Karpas-422 (cell line): ENCODE data around the gene UBASH3A. TPM values are rescaled to one million over a fixed set of nuclear protein-coding genes. Genes with fewer than 3 reads are reported as not detected.

Experiments used
- DNase-seq: peaks from one replicate; pipeline ENCODE4 v3.0.0-alpha.2; 2015
- H2AFZ ChIP-seq: fragments of 200-600 bp; sonication (generic); 2 replicates; pipeline ENCODE4 v1.6.1; 2014; ENCODE audit warnings: antibody characterized with exemption, low read length, mixed read lengths
- H3K27ac ChIP-seq: fragments of 200-600 bp; sonication (generic); 2 replicates; pipeline ENCODE4 v1.5.1; 2014; ENCODE audit warnings: mild to moderate bottlenecking, low read length, moderate library complexity
- H3K27me3 ChIP-seq: fragments of 200-600 bp; sonication (generic); 2 replicates; pipeline ENCODE4 v1.6.1; 2014; ENCODE audit warnings: low read length, mixed read lengths
- H3K36me3 ChIP-seq: fragments of 200-600 bp; sonication (generic); 2 replicates; pipeline ENCODE4 v1.6.1; 2014; ENCODE audit warnings: low read length, mixed read lengths; ENCODE audit not compliant: insufficient read depth
- H3K4me1 ChIP-seq: fragments of 200-600 bp; sonication (generic); 2 replicates; pipeline ENCODE4 v1.6.1; 2014; ENCODE audit warnings: mild to moderate bottlenecking, low read length, mixed read lengths
- H3K4me2 ChIP-seq: fragments of 200-600 bp; sonication (generic); 2 replicates; pipeline ENCODE4 v1.6.1; 2014; ENCODE audit warnings: low read length, low read depth, mild to moderate bottlenecking; ENCODE audit not compliant: poor library complexity, severe bottlenecking
- H3K4me3 ChIP-seq: fragments of 200-600 bp; sonication (generic); 2 replicates; pipeline ENCODE4 v1.5.1; 2014; ENCODE audit warnings: mild to moderate bottlenecking, antibody characterized with exemption, low read length, mixed read lengths
- H3K79me2 ChIP-seq: fragments of 200-600 bp; sonication (generic); 2 replicates; pipeline ENCODE4 v1.6.1; 2014; ENCODE audit warnings: mild to moderate bottlenecking, low read length, mixed read lengths
- H3K9ac ChIP-seq: fragments of 200-600 bp; sonication (generic); 2 replicates; pipeline ENCODE4 v1.6.0; 2014; ENCODE audit warnings: low read length
- H3K9me2 ChIP-seq: fragments of 200-600 bp; sonication (generic), shearing (Covaris generic); replicated peaks from 2 replicates; pipeline ENCODE4 v1.6.0; 2014; ENCODE audit warnings: mild to moderate bottlenecking, low read length, moderate library complexity; ENCODE audit not compliant: insufficient read depth
- H3K9me3 ChIP-seq: fragments of 300-700, 200-600 bp; sonication (generic); 2 replicates; pipeline ENCODE4 v1.6.1; 2014; ENCODE audit warnings: low read length, mixed read lengths
- H4K20me1 ChIP-seq: fragments of 200-600 bp; sonication (generic); 2 replicates; pipeline ENCODE4 v1.6.1; 2014; ENCODE audit warnings: mild to moderate bottlenecking, antibody characterized with exemption, low read length, low read depth; ENCODE audit not compliant: insufficient read depth
- total RNA-seq: library from RNA; depleted of rRNA; stranded (reverse); fragments of >200 nt; shearing (Covaris generic); gene quantifications from 2 replicates; pipeline ENCODE4 v1.2.3, GENCODE V29; 2014; ENCODE audit warnings: low replicate concordance

The UBASH3A gene
- total RNA-seq, 1 experiment from 2014 or later: not detected

DNA sequence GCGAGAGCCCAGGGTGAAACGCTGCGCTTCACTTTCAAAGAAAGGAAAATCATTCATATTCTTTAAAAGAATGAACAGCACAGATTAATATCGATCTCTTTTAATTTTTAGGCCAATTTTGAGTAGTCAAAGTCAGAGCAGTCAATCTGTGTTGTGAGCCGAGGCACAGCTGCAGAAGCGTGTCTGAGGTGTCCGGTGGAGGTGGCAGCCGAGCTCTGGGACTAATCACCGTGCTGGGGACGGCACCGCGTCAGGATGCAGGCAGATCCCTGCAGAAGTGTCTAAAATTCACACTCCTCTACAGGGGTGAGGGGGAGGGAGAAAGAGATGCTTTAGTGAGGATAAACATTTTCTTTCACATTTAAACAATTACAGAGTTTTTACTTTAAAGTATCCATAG lies 41.5 kb upstream of the UBASH3A start:
- Histone ChIP-seq H4K20me1 (no peaks in the 10 kb centered on the region; the same call in 1 of the 2 replicates), H3K4me3 (no peak overlapping the region), H3K9ac (no peak overlapping the region), H3K79me2 (no peaks in the 10 kb centered on the region), H3K27ac (no peak overlapping the region), H2AFZ (no peak overlapping the region), H3K4me2 (peak overlapping the region; percentile 7), H3K9me2 (no peaks in the 10 kb centered on the region), H3K9me3 (no peaks in the 10 kb centered on the region), H3K27me3 (no peaks in the 10 kb centered on the region), H3K4me1 (peaks cover 33% of the 10 kb centered on the region), H3K36me3 (no peaks in the 10 kb centered on the region)
- DNase-seq: no peak

GRCh38 chr21:42362700-42363099 lies 41.0 kb upstream of the UBASH3A start:
- no peak overlapping the region for H2AFZ ChIP-seq

GRCh38 chr21:42363312-42363711 lies 40.4 kb upstream of the UBASH3A start:
- no peak for DNase-seq
- Histone ChIP-seq H3K79me2 (no peaks in the 10 kb centered on the region), H3K36me3 (no peaks in the 10 kb centered on the region), H3K4me1 (peaks cover 33% of the 10 kb centered on the region), H3K9me2 (no peaks in the 10 kb centered on the region), H3K27me3 (no peaks in the 10 kb centered on the region), H2AFZ (no peak overlapping the region), H3K27ac (no peak overlapping the region), H3K9me3 (no peaks in the 10 kb centered on the region), H3K4me2 (no peak overlapping the region), H3K9ac (no peak overlapping the region), H3K4me3 (no peak overlapping the region), H4K20me1 (no peaks in the 10 kb centered on the region; the same call in 1 of the 2 replicates)

More at GRCh38 chr21:42362700-42363099, 41.0 kb upstream of the UBASH3A start:
- Histone ChIP-seq H3K36me3 (no peaks in the 10 kb centered on the region), H3K4me3 (no peak overlapping the region), H3K9me2 (no peaks in the 10 kb centered on the region), H3K9ac (no peak overlapping the region), H3K27ac (no peak overlapping the region), H4K20me1 (no peaks in the 10 kb centered on the region; the same call in 1 of the 2 replicates), H3K9me3 (no peaks in the 10 kb centered on the region), H3K4me1 (peaks cover 33% of the 10 kb centered on the region), H3K79me2 (no peaks in the 10 kb centered on the region), H3K4me2 (peak overlapping the region; percentile 22), H3K27me3 (no peaks in the 10 kb centered on the region)
- peak; percentile 78 for DNase-seq

GRCh38 chr21:42364304-42364865 lies 39.3 kb upstream of the UBASH3A start:
- peaks cover 33% of the 10 kb centered on the region for H3K4me1 ChIP-seq
- H3K27me3 ChIP-seq: no peaks in the 10 kb centered on the region
- no peaks in the 10 kb centered on the region for H3K36me3 ChIP-seq
- no peaks in the 10 kb centered on the region; the same call in 1 of the 2 replicates for H4K20me1 ChIP-seq
- DNase-seq: no peak
- H3K9me3 ChIP-seq: no peaks in the 10 kb centered on the region
- H3K4me2 ChIP-seq: no peak overlapping the region
- no peak overlapping the region for H3K27ac ChIP-seq
- no peak overlapping the region for H3K9ac ChIP-seq
- no peaks in the 10 kb centered on the region for H3K79me2 ChIP-seq
- H3K4me3 ChIP-seq: no peak overlapping the region
- H3K9me2 ChIP-seq: no peaks in the 10 kb centered on the region
- H2AFZ ChIP-seq: no peak overlapping the region

GRCh38 chr21:42365770-42366169 lies 37.9 kb upstream of the UBASH3A start:
- Histone ChIP-seq H3K4me3 (no peak overlapping the region; the same call in 1 of the 2 replicates), H3K4me1 (peaks cover 33% of the 10 kb centered on the region), H3K9me3 (no peaks in the 10 kb centered on the region), H4K20me1 (no peaks in the 10 kb centered on the region; the same call in 1 of the 2 replicates), H3K27me3 (no peaks in the 10 kb centered on the region), H3K9ac (no peak overlapping the region), H3K36me3 (no peaks in the 10 kb centered on the region), H3K27ac (no peak overlapping the region), H3K9me2 (no peaks in the 10 kb centered on the region), H2AFZ (no peak overlapping the region), H3K4me2 (peak overlapping the region; percentile 34), H3K79me2 (no peaks in the 10 kb centered on the region)
- DNase-seq: no peak

DNA sequence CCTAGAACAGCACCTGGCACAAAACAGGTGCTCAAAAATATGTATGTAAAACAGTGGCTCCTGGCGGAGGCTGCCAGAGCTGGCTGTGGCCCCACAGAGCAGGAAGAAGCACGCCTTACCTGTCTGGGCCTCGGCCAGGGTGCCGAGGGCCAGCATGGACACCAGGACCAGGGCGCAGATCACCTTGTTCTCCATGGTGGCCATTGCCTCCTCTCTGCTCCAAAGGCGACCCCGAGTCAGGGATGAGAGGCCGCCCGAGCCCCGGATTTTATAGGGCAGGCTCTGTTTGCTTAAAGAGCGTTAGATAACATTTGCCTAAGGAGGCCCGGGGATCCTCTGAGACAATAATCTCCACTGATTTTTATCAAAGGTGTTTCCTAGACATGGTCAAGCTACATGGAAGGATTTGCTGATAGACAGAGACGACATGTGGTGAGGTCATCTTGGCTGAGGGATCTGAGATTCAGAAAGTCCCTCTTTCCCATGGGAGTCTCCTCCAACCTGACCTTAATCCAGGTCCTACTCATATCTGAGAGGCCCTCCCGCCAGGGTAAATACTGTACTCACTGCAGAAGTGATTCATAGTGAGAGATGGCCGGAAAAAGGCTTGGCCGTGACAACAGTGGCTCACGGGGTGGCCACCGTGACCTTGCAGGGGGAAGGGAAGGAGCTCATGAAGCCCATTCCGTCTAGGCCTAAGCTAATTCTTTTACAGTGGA lies 37.3 kb upstream of the UBASH3A start, which contains the start of gene TFF1:
TFF1 (minus strand) TSS at position 244 of the 719 bp plus-strand sequence; CDS start at position 204, 40 bp downstream.
- H4K20me1 ChIP-seq: no peaks in the 10 kb centered on the region; the same call in 1 of the 2 replicates
- H3K27me3 ChIP-seq: no peaks in the 10 kb centered on the region
- peak within 1 kb of the TSS; percentile 34 for H3K4me2 ChIP-seq
- H3K9ac ChIP-seq: no peak within 1 kb of the TSS
- H3K9me3 ChIP-seq: no peaks in the 10 kb centered on the region
- no peaks in the 10 kb centered on the region for H3K9me2 ChIP-seq
- H2AFZ ChIP-seq: no peak within 1 kb of the TSS
- H3K36me3 ChIP-seq: no peaks in the 10 kb centered on the region
- H3K4me1 ChIP-seq: peaks cover 33% of the 10 kb centered on the region
- no peaks in the 10 kb centered on the region for H3K79me2 ChIP-seq
- no peak within 1 kb of the TSS; the same call in 1 of the 2 replicates for H3K4me3 ChIP-seq
- DNase-seq: no peak
- H3K27ac ChIP-seq: no peak within 1 kb of the TSS

DNA sequence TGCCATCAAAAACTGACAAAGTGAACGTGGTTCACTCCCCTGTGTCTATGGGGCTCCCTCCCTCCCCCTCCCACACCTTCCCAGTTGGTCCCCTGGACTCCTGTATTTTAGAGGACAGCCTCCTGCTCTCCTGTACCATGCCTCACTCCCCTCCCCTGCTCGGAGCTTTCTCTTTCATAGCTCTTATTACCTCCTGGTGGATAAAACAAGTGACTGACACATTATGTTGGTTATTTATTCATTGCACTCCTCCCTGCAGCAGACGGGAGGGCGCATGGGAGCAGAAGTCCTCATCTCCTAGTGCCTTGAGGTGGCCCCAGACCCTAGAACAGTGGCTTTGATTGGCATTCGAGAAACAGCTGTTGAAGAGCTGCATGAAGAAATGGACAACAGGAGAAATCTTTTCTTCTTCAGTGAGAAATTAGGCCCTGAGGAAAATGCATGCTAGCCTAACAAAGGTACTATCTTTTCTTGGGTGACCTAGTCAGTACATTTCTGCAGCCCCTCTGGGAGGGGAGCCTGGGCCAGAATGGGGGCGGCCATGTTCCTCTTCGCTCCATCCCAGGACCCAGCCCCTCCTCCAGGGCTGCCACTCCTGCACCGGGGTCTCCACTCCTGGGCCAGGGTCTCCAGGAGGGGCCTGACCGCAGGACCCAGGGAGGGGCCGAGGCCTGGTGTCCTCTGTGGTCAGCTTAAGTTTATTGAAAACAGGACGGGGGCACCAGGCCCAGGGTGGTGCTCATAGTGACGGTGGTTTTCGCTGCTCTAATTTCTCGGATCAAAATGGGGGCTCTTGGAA lies 36.1 kb upstream of the UBASH3A start:
- peaks cover 27% of the 10 kb centered on the region for H3K4me1 ChIP-seq
- H3K27me3 ChIP-seq: no peaks in the 10 kb centered on the region
- H3K4me2 ChIP-seq: no peak overlapping the region
- no peaks in the 10 kb centered on the region for H3K79me2 ChIP-seq
- no peak overlapping the region for H3K4me3 ChIP-seq
- no peaks in the 10 kb centered on the region for H3K9me3 ChIP-seq
- no peaks in the 10 kb centered on the region; the same call in 1 of the 2 replicates for H4K20me1 ChIP-seq
- no peak overlapping the region for H2AFZ ChIP-seq
- no peak overlapping the region for H3K27ac ChIP-seq
- no peaks in the 10 kb centered on the region for H3K9me2 ChIP-seq
- no peak overlapping the region for H3K9ac ChIP-seq
- no peak for DNase-seq
- no peaks in the 10 kb centered on the region for H3K36me3 ChIP-seq

DNA sequence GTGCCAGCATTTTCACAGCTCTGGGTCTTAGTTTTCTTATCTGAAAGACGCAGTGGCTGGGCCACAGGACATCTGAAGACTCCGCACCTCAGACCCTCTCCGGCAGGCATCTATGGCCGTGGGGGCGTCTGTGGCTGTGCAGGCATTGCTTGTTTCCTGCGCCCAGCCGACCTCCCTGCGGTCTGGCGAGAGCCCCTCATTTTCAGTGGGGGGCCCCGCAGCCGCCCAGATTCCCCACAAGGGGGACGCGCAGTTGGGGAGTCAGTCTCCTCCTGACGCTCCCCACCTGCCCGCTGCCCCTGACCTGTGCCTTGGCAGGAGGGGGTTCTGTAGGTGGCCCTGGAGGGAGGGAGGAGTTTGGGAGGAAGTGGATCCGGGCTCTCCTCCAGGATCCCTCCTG lies 33.9 kb upstream of the UBASH3A start:
- Histone ChIP-seq H3K4me1 (peaks cover 17% of the 10 kb centered on the region), H3K9me2 (no peaks in the 10 kb centered on the region), H3K4me3 (no peak overlapping the region), H3K27me3 (no peaks in the 10 kb centered on the region), H3K27ac (no peak overlapping the region), H4K20me1 (no peaks in the 10 kb centered on the region; the same call in 1 of the 2 replicates), H3K9ac (no peak overlapping the region), H3K36me3 (no peaks in the 10 kb centered on the region), H3K79me2 (no peaks in the 10 kb centered on the region), H2AFZ (no peak overlapping the region), H3K9me3 (no peaks in the 10 kb centered on the region), H3K4me2 (no peak overlapping the region)
- DNase-seq: no peak
